AG09319 (cell line): Measurements from ENCODE around the gene ANKS6.

Source experiments
- DNase-seq: peaks from one replicate; pipeline ENCODE4 v3.0.0-alpha.2; 2010; ENCODE audit warnings: low read depth; ENCODE audit errors: extremely low read depth
- TF ChIP-seq, protein P1 (sequence below): IDR thresholded peaks from 2 replicates; pipeline ENCODE4 v1.5.1; 2011; ENCODE audit warnings: low read depth, mild to moderate bottlenecking, inconsistent platforms, low read length, moderate library complexity

ANKS6 gene

DNA sequence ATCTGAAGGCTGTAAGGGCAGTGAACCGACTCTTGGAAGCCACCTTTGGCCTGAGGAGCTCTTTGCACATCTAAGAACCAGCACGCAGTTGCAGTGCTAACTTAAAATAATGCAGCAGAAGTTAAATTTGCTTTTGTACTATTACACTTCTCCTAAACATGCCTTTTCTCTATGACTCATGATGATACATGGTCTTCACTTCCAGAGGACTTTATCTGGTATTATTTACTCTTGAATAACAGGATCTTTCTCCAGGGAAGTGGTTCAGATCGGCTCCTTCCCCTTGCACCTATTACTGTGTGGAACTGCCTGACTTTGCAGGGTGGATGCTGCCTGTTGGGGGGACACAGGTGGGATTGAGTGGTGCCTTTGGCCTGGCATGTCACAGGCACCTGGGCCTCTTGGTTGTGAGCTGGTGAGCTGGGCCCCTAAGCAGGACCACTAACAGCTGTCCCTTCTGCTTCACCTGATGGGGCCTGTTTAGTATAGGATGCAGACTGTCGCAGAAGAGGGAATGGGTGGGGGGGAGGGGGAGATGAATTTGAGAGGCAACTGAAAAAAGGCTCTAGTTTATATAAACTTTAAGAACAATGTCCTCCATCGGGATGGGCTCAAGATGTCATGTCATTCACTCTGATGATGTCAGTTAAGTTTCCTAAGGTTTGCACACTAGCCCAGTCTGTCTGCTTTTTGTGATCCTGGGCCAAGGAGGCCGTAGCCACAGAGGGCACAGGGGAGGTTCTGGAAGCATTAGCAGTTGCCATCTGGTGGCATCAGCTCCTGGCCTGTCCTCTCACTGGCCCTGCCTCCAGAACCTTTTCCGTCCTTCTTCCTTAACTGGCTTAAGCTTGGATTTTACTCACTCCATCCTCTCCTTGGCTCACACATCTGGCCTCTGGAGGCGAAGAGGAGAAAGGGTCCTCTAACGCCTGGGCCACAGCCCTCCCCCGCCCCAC, 53.8 kb downstream of the ANKS6 start:
- no peak for DNase-seq
- TF ChIP-seq, protein P1, sequence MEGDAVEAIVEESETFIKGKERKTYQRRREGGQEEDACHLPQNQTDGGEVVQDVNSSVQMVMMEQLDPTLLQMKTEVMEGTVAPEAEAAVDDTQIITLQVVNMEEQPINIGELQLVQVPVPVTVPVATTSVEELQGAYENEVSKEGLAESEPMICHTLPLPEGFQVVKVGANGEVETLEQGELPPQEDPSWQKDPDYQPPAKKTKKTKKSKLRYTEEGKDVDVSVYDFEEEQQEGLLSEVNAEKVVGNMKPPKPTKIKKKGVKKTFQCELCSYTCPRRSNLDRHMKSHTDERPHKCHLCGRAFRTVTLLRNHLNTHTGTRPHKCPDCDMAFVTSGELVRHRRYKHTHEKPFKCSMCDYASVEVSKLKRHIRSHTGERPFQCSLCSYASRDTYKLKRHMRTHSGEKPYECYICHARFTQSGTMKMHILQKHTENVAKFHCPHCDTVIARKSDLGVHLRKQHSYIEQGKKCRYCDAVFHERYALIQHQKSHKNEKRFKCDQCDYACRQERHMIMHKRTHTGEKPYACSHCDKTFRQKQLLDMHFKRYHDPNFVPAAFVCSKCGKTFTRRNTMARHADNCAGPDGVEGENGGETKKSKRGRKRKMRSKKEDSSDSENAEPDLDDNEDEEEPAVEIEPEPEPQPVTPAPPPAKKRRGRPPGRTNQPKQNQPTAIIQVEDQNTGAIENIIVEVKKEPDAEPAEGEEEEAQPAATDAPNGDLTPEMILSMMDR: no peak

DNA sequence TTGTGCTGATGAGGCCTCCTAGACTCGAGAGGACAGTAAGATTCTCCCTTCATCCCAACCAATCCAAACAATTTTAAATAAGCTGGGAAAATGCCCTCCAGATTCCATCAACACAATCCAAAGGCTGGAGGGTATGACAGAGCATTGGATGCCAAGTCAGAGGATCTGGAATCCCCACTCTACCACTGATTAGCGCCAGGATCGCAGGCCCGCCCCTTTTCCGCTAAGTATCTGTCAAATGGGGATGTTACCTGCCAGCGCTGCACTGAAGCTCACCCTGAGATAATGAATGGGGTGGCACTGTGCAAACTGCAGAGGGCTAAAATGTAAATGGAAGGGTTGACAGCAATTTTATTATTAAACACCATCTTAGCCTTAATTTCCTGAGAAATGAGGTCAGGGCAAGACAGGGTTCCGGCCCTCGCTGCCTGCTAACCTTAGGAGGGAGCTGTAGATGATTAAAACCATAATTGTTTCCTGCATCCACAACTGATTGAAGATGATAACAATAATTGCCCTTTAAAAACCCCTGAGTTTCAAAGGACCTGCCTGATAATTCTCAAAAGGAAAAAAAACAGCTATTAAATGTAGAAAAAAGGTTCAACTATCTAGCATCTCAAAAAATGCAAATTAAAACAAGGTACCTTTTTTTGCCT, 56.0 kb downstream of the ANKS6 start:
- no peak for DNase-seq

DNA sequence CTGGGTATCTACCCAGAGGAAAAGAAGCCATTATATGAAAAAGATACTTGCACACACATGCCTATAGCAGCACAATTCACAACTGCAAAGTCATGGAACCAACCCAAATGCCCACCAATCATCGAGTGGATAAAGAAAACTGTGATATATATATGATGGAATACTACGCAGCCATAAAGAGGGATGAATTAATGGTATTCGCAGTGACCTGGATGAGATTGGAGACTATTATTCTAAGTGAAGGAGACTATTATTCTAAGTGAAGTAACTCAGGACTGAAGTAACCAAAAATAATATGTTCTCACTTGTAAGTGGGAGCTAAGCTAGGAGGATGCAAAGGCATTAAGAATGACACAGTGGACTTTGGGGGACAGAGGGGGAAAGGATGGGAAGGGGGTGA, 57.6 kb downstream of the ANKS6 start:
- no peak for DNase-seq
- TF ChIP-seq, protein P1: no peak

More for the DNA sequence above, 56.0 kb downstream of the ANKS6 start:
- TF ChIP-seq, protein P1: no peak

DNA sequence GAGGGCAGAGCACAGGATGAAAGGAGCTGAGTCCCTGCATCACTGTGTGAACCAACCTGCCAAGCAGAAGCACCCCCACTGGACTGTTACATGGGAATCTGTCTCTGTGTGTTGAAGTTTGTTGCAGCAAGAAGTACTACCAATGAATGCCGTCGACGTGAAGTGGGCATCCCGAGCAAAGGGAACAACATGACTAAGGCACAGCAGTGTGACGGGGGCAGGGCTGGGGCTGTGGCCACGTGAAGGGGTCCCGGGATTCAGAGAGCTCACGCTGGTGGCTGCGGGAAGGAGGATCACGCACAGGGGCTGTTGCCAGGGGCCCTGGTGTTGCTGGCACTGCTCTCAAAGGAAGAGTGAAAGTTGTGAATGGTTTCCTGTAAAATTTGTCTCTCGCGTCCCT, 60.1 kb downstream of the ANKS6 start:
- DNase-seq: no peak
- TF ChIP-seq, protein P1: no peak

DNA sequence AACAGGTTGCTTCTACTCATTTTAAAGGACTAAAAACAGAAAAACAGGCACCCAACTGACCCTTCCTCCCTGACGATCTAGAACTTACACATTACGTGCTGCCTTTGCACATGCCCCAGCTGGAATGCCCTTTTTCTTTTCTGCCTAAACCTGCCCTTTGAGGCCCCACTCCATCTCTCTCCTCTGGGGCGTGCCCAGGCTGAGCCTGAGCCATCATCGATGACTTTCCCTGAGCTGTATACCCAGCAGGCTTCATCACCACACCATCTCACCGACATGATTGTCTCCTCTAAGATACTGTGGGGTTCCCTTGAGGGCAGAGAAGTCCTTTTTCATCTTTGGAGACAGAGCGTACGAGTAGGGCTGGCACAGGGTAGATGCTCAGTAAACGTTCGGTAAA, 63.6 kb downstream of the ANKS6 start:
- DNase-seq: no peak
- TF ChIP-seq, protein P1: no peak

DNA sequence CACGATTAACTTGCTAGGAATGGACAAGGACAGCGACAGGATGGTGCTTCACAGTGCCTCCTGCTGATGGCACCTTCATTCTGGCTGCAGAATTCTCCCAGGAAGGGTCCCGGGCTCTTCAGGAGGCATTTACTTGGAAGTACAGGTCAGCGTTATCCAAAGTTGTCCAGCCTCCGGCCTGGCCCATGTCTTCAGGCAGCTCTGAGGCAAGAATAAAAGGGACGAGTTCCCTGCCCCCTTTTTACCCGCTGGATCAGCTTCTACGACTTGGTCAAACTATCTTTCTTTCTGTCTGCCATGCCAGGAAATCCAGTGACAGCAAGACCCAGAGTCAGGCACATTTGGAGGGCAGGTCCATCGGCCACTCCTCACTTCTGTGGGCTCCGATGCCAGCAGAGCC, 64.3 kb downstream of the ANKS6 start:
- DNase-seq: no peak
- TF ChIP-seq, protein P1: no peak

DNA sequence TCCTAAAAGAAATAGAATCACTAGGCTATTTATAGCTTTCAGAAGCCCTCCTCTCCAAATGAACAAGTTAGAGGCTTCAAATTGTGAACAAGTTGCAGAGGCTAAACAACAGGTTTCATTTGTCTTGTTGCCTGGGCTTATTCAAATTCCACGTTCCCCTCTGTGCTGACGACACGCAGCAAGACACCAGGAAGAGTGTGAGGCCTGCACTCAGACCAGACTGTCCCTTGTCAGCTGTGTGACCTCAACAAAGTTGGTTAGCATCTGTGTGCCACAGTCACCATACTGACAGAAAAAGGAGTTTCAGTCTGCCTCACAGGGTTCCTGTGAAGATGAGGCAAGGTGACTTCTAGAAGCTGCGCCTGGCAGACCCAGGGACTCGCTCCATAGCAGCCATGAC, 65.5 kb downstream of the ANKS6 start:
- TF ChIP-seq, protein P1: no peak
- no peak for DNase-seq
